Mesothelial cell of epicardium (in vitro differentiated cells): ENCODE measurements around the gene OSER1. TPM values are rescaled to one million over a fixed set of nuclear protein-coding genes. Genes with fewer than 3 reads are reported as not detected.

Experiments
- DNase-seq, 2 experiments: peaks; one replicate each; pipeline ENCODE4 v3.0.0; 2021; ENCODE audit warnings: low spot score in 2 of 2; ENCODE audit not compliant: unreplicated experiment in 2 of 2
- H3K27ac Mint-ChIP-seq: 2 replicates; pipeline ENCODE4 v1.8.0; 2021; ENCODE audit warnings: mixed read lengths
- H3K27me3 Mint-ChIP-seq: 2 replicates; pipeline ENCODE4 v1.8.0; 2021; ENCODE audit warnings: low read depth, mixed read lengths
- H3K36me3 Mint-ChIP-seq: 2 replicates; pipeline ENCODE4 v1.8.0; 2021; ENCODE audit warnings: mixed read lengths
- H3K4me1 Mint-ChIP-seq: 2 replicates; pipeline ENCODE4 v1.8.0; 2021; ENCODE audit warnings: mixed read lengths
- H3K4me3 Mint-ChIP-seq: 2 replicates; pipeline ENCODE4 v1.8.0; 2021; ENCODE audit warnings: mild to moderate bottlenecking, moderate library complexity, mixed read lengths
- H3K9me3 Mint-ChIP-seq: 2 replicates; pipeline ENCODE4 v1.8.0; 2021; ENCODE audit warnings: mixed read lengths
- total RNA-seq: library from RNA; stranded (reverse); gene quantifications from 3 replicates; pipeline ENCODE4 v1.2.1, GENCODE V29; 2021
- TF ChIP-seq, protein P1 (sequence below): fragments of 200-600 bp; sonication (generic); IDR thresholded peaks from one replicate; pipeline ENCODE4 v1.5.0; 2021; ENCODE audit warnings: antibody characterized with exemption; ENCODE audit not compliant: unreplicated experiment

The OSER1 gene
- total RNA-seq, 1 donor from 2014 or later: 31.5 TPM

DNA sequence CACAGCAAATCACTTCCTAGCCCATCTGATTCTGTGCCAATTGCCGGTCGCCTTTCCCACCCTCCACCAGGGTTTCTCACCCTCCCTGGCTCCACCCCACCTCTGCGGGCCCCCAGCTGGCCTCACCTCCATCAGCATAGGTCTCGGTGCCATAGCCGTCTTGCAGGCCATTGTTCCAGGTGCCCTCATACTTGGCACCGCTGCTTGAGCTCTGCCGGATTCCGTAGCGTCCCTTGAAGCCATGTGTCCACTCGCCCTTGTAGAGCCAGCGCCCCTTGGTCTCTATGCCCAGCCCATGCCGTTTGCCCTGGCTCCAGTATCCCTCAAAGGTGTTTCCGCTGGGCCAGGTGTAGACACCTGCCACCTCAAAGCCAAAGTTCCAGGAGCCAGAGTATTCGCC, 24.4 kb downstream of the OSER1 start:
- Mint-ChIP-seq H3K27ac (no peak overlapping the region), H3K9me3 (no peaks in the 10 kb centered on the region), H3K4me1 (peaks cover 35% of the 10 kb centered on the region), H3K4me3 (peak overlapping the region; percentile 70), H3K27me3 (no peaks in the 10 kb centered on the region), H3K36me3 (no peaks in the 10 kb centered on the region)
- TF ChIP-seq, protein P1, sequence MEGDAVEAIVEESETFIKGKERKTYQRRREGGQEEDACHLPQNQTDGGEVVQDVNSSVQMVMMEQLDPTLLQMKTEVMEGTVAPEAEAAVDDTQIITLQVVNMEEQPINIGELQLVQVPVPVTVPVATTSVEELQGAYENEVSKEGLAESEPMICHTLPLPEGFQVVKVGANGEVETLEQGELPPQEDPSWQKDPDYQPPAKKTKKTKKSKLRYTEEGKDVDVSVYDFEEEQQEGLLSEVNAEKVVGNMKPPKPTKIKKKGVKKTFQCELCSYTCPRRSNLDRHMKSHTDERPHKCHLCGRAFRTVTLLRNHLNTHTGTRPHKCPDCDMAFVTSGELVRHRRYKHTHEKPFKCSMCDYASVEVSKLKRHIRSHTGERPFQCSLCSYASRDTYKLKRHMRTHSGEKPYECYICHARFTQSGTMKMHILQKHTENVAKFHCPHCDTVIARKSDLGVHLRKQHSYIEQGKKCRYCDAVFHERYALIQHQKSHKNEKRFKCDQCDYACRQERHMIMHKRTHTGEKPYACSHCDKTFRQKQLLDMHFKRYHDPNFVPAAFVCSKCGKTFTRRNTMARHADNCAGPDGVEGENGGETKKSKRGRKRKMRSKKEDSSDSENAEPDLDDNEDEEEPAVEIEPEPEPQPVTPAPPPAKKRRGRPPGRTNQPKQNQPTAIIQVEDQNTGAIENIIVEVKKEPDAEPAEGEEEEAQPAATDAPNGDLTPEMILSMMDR: no peak
- DNase-seq: no peak

DNA sequence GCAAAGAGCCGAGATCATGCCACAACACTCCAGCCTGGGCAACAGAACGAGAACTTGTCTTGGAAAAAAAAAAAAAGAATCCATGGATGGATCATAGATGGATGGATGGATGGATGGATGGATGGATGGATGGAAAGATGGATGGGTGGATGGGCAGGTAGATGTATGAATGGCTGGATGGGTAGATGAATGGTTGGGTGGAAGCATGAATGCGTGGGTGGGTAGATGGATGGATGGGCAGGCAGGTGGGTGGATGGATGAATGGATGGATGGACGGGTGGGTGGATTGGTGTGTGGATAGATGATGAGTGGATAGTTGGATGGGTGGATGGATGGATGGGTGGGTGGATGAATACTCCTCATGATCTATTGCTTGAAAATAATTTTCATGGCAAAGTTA, 25.0 kb downstream of the OSER1 start:
- Mint-ChIP-seq H3K27ac (no peak overlapping the region), H3K4me3 (peak overlapping the region; percentile 27), H3K9me3 (no peaks in the 10 kb centered on the region), H3K4me1 (peaks cover 41% of the 10 kb centered on the region), H3K36me3 (no peaks in the 10 kb centered on the region), H3K27me3 (no peaks in the 10 kb centered on the region)
- no peak for DNase-seq
- TF ChIP-seq, protein P1: no peak

DNA sequence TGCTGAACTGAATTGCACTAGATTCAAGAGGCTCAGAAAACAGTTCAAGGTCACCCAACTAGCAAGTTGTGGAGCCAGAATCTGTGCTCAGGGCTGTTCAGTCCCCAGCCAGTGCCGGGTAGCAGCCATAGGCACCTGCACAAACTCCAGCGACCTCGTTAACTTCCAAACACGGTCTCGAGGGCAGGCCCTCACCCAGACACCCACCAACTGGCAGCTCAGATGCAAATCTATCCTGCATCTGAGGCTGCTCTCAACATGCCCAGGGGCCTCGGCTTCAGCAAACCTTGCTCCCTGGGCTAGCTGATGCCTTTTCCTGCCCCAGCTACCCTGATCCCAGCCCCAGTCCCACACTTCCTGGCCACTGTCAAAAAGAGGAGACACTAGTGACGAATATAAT, 27.3 kb downstream of the OSER1 start:
- no peak for DNase-seq
- Mint-ChIP-seq H3K4me1 (peaks cover 39% of the 10 kb centered on the region), H3K27ac (no peak overlapping the region)

DNA sequence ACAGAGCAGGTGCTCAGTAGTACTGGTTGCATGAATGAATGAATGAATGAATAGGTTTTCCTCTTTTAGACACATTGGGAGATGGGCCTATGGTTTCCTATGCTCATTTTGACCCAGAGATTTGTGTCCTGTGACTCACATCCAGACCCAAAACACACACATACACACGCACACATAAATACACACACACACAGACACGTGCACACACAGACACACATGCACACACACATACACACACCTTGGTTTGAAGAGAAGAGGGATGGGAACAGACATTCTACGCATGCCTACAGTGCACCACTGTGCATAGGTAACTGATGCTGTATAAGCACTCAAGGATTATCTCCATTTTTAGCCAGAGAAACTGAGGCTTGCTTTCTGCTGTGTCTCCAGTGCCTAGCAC, 27.7 kb downstream of the OSER1 start:
- Mint-ChIP-seq H3K4me3 (no peak overlapping the region), H3K4me1 (peaks cover 35% of the 10 kb centered on the region), H3K36me3 (no peaks in the 10 kb centered on the region), H3K27me3 (no peaks in the 10 kb centered on the region), H3K9me3 (no peaks in the 10 kb centered on the region), H3K27ac (no peak overlapping the region)
- TF ChIP-seq, protein P1: no peak
- DNase-seq: no peak

More for the DNA sequence above, 27.3 kb downstream of the OSER1 start:
- Mint-ChIP-seq H3K9me3 (no peaks in the 10 kb centered on the region), H3K36me3 (no peaks in the 10 kb centered on the region), H3K27me3 (no peaks in the 10 kb centered on the region), H3K4me3 (no peak overlapping the region)
- TF ChIP-seq, protein P1: no peak

DNA sequence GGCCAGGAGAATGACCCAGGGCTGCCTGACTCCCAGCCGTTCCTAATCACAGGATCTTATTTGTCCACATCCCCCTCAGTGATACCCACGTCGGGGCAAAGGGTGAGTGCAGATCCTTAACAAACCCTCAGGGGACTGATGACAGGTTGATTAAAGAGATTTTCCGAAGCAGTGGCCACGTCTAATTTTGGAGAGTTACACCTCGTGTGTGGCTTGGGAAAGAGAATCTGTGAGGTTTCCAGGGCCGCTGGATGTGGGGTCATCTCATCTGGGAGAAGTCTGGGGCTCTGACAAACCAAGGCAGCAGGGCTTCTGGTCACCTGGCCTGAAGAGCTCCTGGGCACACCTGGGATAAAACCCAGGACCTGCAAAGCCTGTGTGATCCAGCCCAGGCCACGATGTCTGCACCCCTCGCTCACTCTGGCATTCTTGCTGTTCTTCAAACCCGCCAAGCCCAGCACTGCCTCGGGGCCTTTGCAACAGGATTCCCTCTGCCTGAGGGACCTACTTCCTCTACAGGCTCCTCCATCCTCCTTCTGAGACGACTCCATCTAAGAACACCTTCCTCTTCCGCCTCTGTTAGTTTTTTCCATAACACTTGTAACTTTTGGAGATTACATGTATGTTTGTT, 28.3 kb downstream of the OSER1 start:
- peaks cover 30% of the 10 kb centered on the region for H3K4me1 Mint-ChIP-seq
- H3K36me3 Mint-ChIP-seq: no peaks in the 10 kb centered on the region
- H3K27me3 Mint-ChIP-seq: no peaks in the 10 kb centered on the region
- DNase-seq: no peak
- H3K27ac Mint-ChIP-seq: no peak overlapping the region
- H3K9me3 Mint-ChIP-seq: no peaks in the 10 kb centered on the region
- TF ChIP-seq, protein P1: no peak
- no peak overlapping the region for H3K4me3 Mint-ChIP-seq
